Activated naive CD8-positive, alpha-beta T cell (primary cell): ENCODE results near the gene CDK14.

Experiments used
- H3K27ac Mint-ChIP-seq: one replicate; pipeline ENCODE4 v1.8.0; 2021; ENCODE audit warnings: mixed read lengths
- H3K27me3 Mint-ChIP-seq: one replicate; pipeline ENCODE4 v1.8.0; 2021; ENCODE audit warnings: mixed read lengths
- H3K36me3 Mint-ChIP-seq: one replicate; pipeline ENCODE4 v1.8.0; 2021; ENCODE audit warnings: mixed read lengths
- H3K4me1 Mint-ChIP-seq: one replicate; pipeline ENCODE4 v1.8.0; 2021; ENCODE audit warnings: low read depth, mixed read lengths
- H3K4me3 Mint-ChIP-seq: one replicate; pipeline ENCODE4 v1.8.0; 2021; ENCODE audit warnings: mild to moderate bottlenecking, mixed read lengths
- H3K9me3 Mint-ChIP-seq: one replicate; pipeline ENCODE4 v1.8.0; 2021; ENCODE audit warnings: low read depth, mixed read lengths

CDK14 gene

GRCh38 chr7:90701021-90701420, 104.9 kb downstream of the CDK14 start:
- no peak overlapping the region for H3K27ac Mint-ChIP-seq
- peaks cover 2% of the 10 kb centered on the region for H3K4me1 Mint-ChIP-seq
- no peaks in the 10 kb centered on the region for H3K36me3 Mint-ChIP-seq
- no peaks in the 10 kb centered on the region for H3K9me3 Mint-ChIP-seq
- peaks cover 2% of the 10 kb centered on the region for H3K27me3 Mint-ChIP-seq
- H3K4me3 Mint-ChIP-seq: no peak overlapping the region

- Mint-ChIP-seq H3K9me3 (no peaks in the 10 kb centered on the region), H3K27ac (no peak overlapping the region), H3K4me1 (peaks cover 2% of the 10 kb centered on the region), H3K27me3 (peaks cover 2% of the 10 kb centered on the region), H3K4me3 (no peak overlapping the region), H3K36me3 (no peaks in the 10 kb centered on the region)
These were observed 105.7 kb downstream of the CDK14 start for GRCh38 chr7:90701771-90702170.

- H3K27me3 Mint-ChIP-seq: peaks cover 2% of the 10 kb centered on the region
- H3K4me1 Mint-ChIP-seq: peaks cover 2% of the 10 kb centered on the region
- no peak overlapping the region for H3K4me3 Mint-ChIP-seq
- no peak overlapping the region for H3K27ac Mint-ChIP-seq
- no peaks in the 10 kb centered on the region for H3K9me3 Mint-ChIP-seq
- H3K36me3 Mint-ChIP-seq: no peaks in the 10 kb centered on the region
These were observed 109.4 kb downstream of the CDK14 start for GRCh38 chr7:90705391-90706071.

GRCh38 chr7:90706072-90706716, 110.1 kb downstream of the CDK14 start:
- Mint-ChIP-seq H3K27me3 (peaks cover 2% of the 10 kb centered on the region), H3K27ac (no peak overlapping the region), H3K9me3 (no peaks in the 10 kb centered on the region), H3K36me3 (no peaks in the 10 kb centered on the region), H3K4me3 (no peak overlapping the region), H3K4me1 (no peaks in the 10 kb centered on the region)

- H3K36me3 Mint-ChIP-seq: no peaks in the 10 kb centered on the region
- H3K27me3 Mint-ChIP-seq: peaks cover 2% of the 10 kb centered on the region
- no peak overlapping the region for H3K27ac Mint-ChIP-seq
- H3K4me3 Mint-ChIP-seq: no peak overlapping the region
- no peaks in the 10 kb centered on the region for H3K9me3 Mint-ChIP-seq
- no peaks in the 10 kb centered on the region for H3K4me1 Mint-ChIP-seq
These were observed 112.8 kb downstream of the CDK14 start for GRCh38 chr7:90708841-90709317.

GRCh38 chr7:90709501-90710465, 113.7 kb downstream of the CDK14 start:
- H3K9me3 Mint-ChIP-seq: no peaks in the 10 kb centered on the region
- no peak overlapping the region for H3K4me3 Mint-ChIP-seq
- no peaks in the 10 kb centered on the region for H3K4me1 Mint-ChIP-seq
- no peak overlapping the region for H3K27ac Mint-ChIP-seq
- H3K36me3 Mint-ChIP-seq: no peaks in the 10 kb centered on the region
- no peaks in the 10 kb centered on the region for H3K27me3 Mint-ChIP-seq

GRCh38 chr7:90710466-90710850, 114.3 kb downstream of the CDK14 start:
- Mint-ChIP-seq H3K36me3 (no peaks in the 10 kb centered on the region), H3K27ac (no peak overlapping the region), H3K4me3 (no peak overlapping the region), H3K4me1 (no peaks in the 10 kb centered on the region), H3K9me3 (no peaks in the 10 kb centered on the region), H3K27me3 (no peaks in the 10 kb centered on the region)

- H3K36me3 Mint-ChIP-seq: no peaks in the 10 kb centered on the region
- H3K9me3 Mint-ChIP-seq: no peaks in the 10 kb centered on the region
- H3K4me3 Mint-ChIP-seq: no peak overlapping the region
- no peak overlapping the region for H3K27ac Mint-ChIP-seq
- no peaks in the 10 kb centered on the region for H3K27me3 Mint-ChIP-seq
- no peaks in the 10 kb centered on the region for H3K4me1 Mint-ChIP-seq
These were observed 117.5 kb downstream of the CDK14 start for GRCh38 chr7:90713628-90714027.

GRCh38 chr7:90715067-90715466, 118.9 kb downstream of the CDK14 start:
- no peaks in the 10 kb centered on the region for H3K4me1 Mint-ChIP-seq
- no peak overlapping the region for H3K4me3 Mint-ChIP-seq
- H3K27ac Mint-ChIP-seq: no peak overlapping the region
- no peaks in the 10 kb centered on the region for H3K27me3 Mint-ChIP-seq
- no peaks in the 10 kb centered on the region for H3K36me3 Mint-ChIP-seq
- no peaks in the 10 kb centered on the region for H3K9me3 Mint-ChIP-seq

- Mint-ChIP-seq H3K27ac (no peak overlapping the region), H3K4me3 (no peak overlapping the region), H3K27me3 (no peaks in the 10 kb centered on the region), H3K36me3 (no peaks in the 10 kb centered on the region), H3K9me3 (no peaks in the 10 kb centered on the region), H3K4me1 (no peaks in the 10 kb centered on the region)
These were observed 121.4 kb downstream of the CDK14 start for GRCh38 chr7:90717296-90718060.

- no peak overlapping the region for H3K4me3 Mint-ChIP-seq
- H3K36me3 Mint-ChIP-seq: no peaks in the 10 kb centered on the region
- H3K9me3 Mint-ChIP-seq: no peaks in the 10 kb centered on the region
- H3K4me1 Mint-ChIP-seq: no peaks in the 10 kb centered on the region
- H3K27me3 Mint-ChIP-seq: no peaks in the 10 kb centered on the region
- no peak overlapping the region for H3K27ac Mint-ChIP-seq
These were observed 123.0 kb downstream of the CDK14 start for GRCh38 chr7:90719155-90719554.

- no peaks in the 10 kb centered on the region for H3K27me3 Mint-ChIP-seq
- H3K4me1 Mint-ChIP-seq: no peaks in the 10 kb centered on the region
- no peak overlapping the region for H3K27ac Mint-ChIP-seq
- H3K36me3 Mint-ChIP-seq: no peaks in the 10 kb centered on the region
- H3K4me3 Mint-ChIP-seq: no peak overlapping the region
- H3K9me3 Mint-ChIP-seq: no peaks in the 10 kb centered on the region
These were observed 125.1 kb downstream of the CDK14 start for GRCh38 chr7:90720984-90721760.

- Mint-ChIP-seq H3K9me3 (no peaks in the 10 kb centered on the region), H3K36me3 (no peaks in the 10 kb centered on the region), H3K27me3 (no peaks in the 10 kb centered on the region), H3K4me3 (no peak overlapping the region), H3K27ac (no peak overlapping the region), H3K4me1 (no peaks in the 10 kb centered on the region)
These were observed 125.8 kb downstream of the CDK14 start for GRCh38 chr7:90721869-90722431.

- no peak overlapping the region for H3K4me3 Mint-ChIP-seq
- no peak overlapping the region for H3K27ac Mint-ChIP-seq
- H3K9me3 Mint-ChIP-seq: no peaks in the 10 kb centered on the region
- no peaks in the 10 kb centered on the region for H3K36me3 Mint-ChIP-seq
- no peaks in the 10 kb centered on the region for H3K27me3 Mint-ChIP-seq
- no peaks in the 10 kb centered on the region for H3K4me1 Mint-ChIP-seq
These were observed 127.1 kb downstream of the CDK14 start for GRCh38 chr7:90723233-90723632.
